Measurements from ENCODE around the gene TC2N.
"Not testable (repeated sequence)": the region's sequence is repeated elsewhere in the genome, so short reads cannot be mapped to it uniquely, and the experiment has no call there.

Gene TC2N

GRCh38 chr14:91867316-91867988 is at the start of gene TC2N:
Gene TC2N (minus strand): TSS chr14:91867536. CDS start chr14:91813769, 53,767 bp downstream.
- no peak for DNase-seq (ENCODE audit: low read depth)

GRCh38 chr14:91912035-91912434 is 44.7 kb upstream of the TC2N start:
- DNase-seq (ENCODE audit: low read depth): no peak

- DNase-seq (ENCODE audit: low read depth): no peak
These were observed 44.2 kb upstream of the TC2N start for GRCh38 chr14:91911474-91912032.

- no peak for DNase-seq (ENCODE audit: low read depth)
These were observed 42.9 kb upstream of the TC2N start for GRCh38 chr14:91910196-91910595.

GRCh38 chr14:91906374-91906773 is 39.0 kb upstream of the TC2N start:
- DNase-seq (ENCODE audit: low read depth): no peak

GRCh38 chr14:91904956-91905645 is 37.8 kb upstream of the TC2N start:
- no peak for DNase-seq (ENCODE audit: low read depth)

- no peak for DNase-seq (ENCODE audit: low read depth)
These were observed 37.1 kb upstream of the TC2N start for GRCh38 chr14:91904483-91904882.

GRCh38 chr14:91903070-91903469 is 35.7 kb upstream of the TC2N start:
- DNase-seq (ENCODE audit: low read depth): no peak

GRCh38 chr14:91902336-91902735 is 35.0 kb upstream of the TC2N start:
- no peak for DNase-seq (ENCODE audit: low read depth)

GRCh38 chr14:91901449-91902226 is 34.3 kb upstream of the TC2N start:
- DNase-seq (ENCODE audit: low read depth): no peak

GRCh38 chr14:91899806-91900205 is 32.5 kb upstream of the TC2N start:
- DNase-seq (ENCODE audit: low read depth): no peak

- DNase-seq (ENCODE audit: low read depth): no peak
These were observed 31.9 kb upstream of the TC2N start for GRCh38 chr14:91899213-91899612.

- no peak for DNase-seq (ENCODE audit: low read depth)
These were observed 31.0 kb upstream of the TC2N start for GRCh38 chr14:91898372-91898771.

GRCh38 chr14:91897716-91898115 is 30.4 kb upstream of the TC2N start:
- DNase-seq (ENCODE audit: low read depth): not testable (repeated sequence)

- DNase-seq (ENCODE audit: low read depth): no peak
These were observed 29.9 kb upstream of the TC2N start for GRCh38 chr14:91897106-91897701.

- no peak for DNase-seq (ENCODE audit: low read depth)
These were observed 29.1 kb upstream of the TC2N start for GRCh38 chr14:91896419-91896818.

- DNase-seq (ENCODE audit: low read depth): no peak
These were observed 26.3 kb upstream of the TC2N start for GRCh38 chr14:91893669-91894068.

- no peak for DNase-seq (ENCODE audit: low read depth)
These were observed 25.7 kb upstream of the TC2N start for GRCh38 chr14:91893007-91893406.

- DNase-seq (ENCODE audit: low read depth): no peak
These were observed 24.4 kb upstream of the TC2N start for GRCh38 chr14:91891721-91892220.

GRCh38 chr14:91891101-91891500 is 23.8 kb upstream of the TC2N start:
- DNase-seq (ENCODE audit: low read depth): no peak

- no peak for DNase-seq (ENCODE audit: low read depth)
These were observed 23.0 kb upstream of the TC2N start for GRCh38 chr14:91890291-91890749.
